ENCODE data around the gene CENPO.

CENPO gene

GRCh38 chr2:24852026-24852425, 58.8 kb downstream of the CENPO start:
- Histone ChIP-seq H3K9me3 (ENCODE audit: control extremely low read depth in 1 of 5, control insufficient read depth in 4 of 5, insufficient read depth in 2 of 5, low read depth in 1 of 5, low read length in 4 of 5) (peaks cover 0 to 18% (median 3%) of the 10 kb centered on the region in 5 experiments), H3K4me1 (ENCODE audit: control extremely low read depth in 1 of 4, control insufficient read depth in 4 of 4, insufficient read depth in 4 of 4, low read length in 3 of 4) (no peaks in the 10 kb centered on the region), H3K27ac (ENCODE audit: insufficient read depth in 1 of 2, low read depth in 1 of 2, low read length in 2 of 2, poor library complexity in 1 of 2, severe bottlenecking in 2 of 2) (no peak overlapping the region), H3K36me3 (ENCODE audit: control insufficient read depth in 4 of 4, insufficient read depth in 4 of 4, low read length in 3 of 4) (peaks cover 0 to 48% (median 22%) of the 10 kb centered on the region in 4 experiments), H3K4me3 (ENCODE audit: control insufficient read depth in 1 of 7, extremely low read depth in 1 of 7, insufficient read depth in 4 of 7, low read depth in 2 of 7, low read length in 6 of 7) (no peak overlapping the region), H3K27me3 (replicated peaks in 2 of 5; ENCODE audit: control insufficient read depth in 4 of 5, insufficient read depth in 5 of 5, low read length in 4 of 5) (no peaks in the 10 kb centered on the region)
- ChIA-PET CTCF (no interaction called here), POLR2A (no interaction called here)
- 98% methylated on average over 12 of the region's 13 CpGs for WGBS (ENCODE audit: insufficient coverage)
- no peak for DNase-seq

- H3K9me3 ChIP-seq (ENCODE audit: control extremely low read depth in 1 of 5, control insufficient read depth in 4 of 5, insufficient read depth in 2 of 5, low read depth in 1 of 5, low read length in 4 of 5), result peaks cover 0 to 13% (median 3%) of the 10 kb centered on the region in 5 experiments
- no peaks in the 10 kb centered on the region for H3K4me1 ChIP-seq (ENCODE audit: control extremely low read depth in 1 of 4, control insufficient read depth in 4 of 4, insufficient read depth in 4 of 4, low read length in 3 of 4)
- no peak for DNase-seq
- H3K4me3 ChIP-seq (ENCODE audit: control insufficient read depth in 1 of 7, extremely low read depth in 1 of 7, insufficient read depth in 4 of 7, low read depth in 2 of 7, low read length in 6 of 7), result no peak overlapping the region
- H3K27me3 ChIP-seq (replicated peaks in 2 of 5; ENCODE audit: control insufficient read depth in 4 of 5, insufficient read depth in 5 of 5, low read length in 4 of 5), result no peaks in the 10 kb centered on the region
- peaks cover 0 to 48% (median 22%) of the 10 kb centered on the region in 4 experiments for H3K36me3 ChIP-seq (ENCODE audit: control insufficient read depth in 4 of 4, insufficient read depth in 4 of 4, low read length in 3 of 4)
- no peak overlapping the region for H3K27ac ChIP-seq (ENCODE audit: insufficient read depth in 1 of 2, low read depth in 1 of 2, low read length in 2 of 2, poor library complexity in 1 of 2, severe bottlenecking in 2 of 2)
- POLR2A ChIA-PET, result interaction anchor here (0.9 kb wide), 1 partner anchor 61 kb away, joined by 4 read pairs; no protein-coding TSS in a partner anchor
- 98% methylated on average over 16 of the region's 23 CpGs for WGBS (ENCODE audit: insufficient coverage)
- CTCF ChIA-PET, result no interaction called here
Measured at GRCh38 chr2:24852431-24853020, 59.3 kb downstream of the CENPO start.

- DNase-seq, result no peak
- ChIA-PET CTCF (no interaction called here), POLR2A (interaction anchor here (0.9 kb wide), 1 partner anchor 61 kb away, joined by 4 read pairs; no protein-coding TSS in a partner anchor)
- Histone ChIP-seq H3K4me1 (ENCODE audit: control extremely low read depth in 1 of 4, control insufficient read depth in 4 of 4, insufficient read depth in 4 of 4, low read length in 3 of 4) (no peaks in the 10 kb centered on the region), H3K9me3 (ENCODE audit: control extremely low read depth in 1 of 5, control insufficient read depth in 4 of 5, insufficient read depth in 2 of 5, low read depth in 1 of 5, low read length in 4 of 5) (peaks cover 0 to 10% (median 3%) of the 10 kb centered on the region in 5 experiments), H3K4me3 (ENCODE audit: control insufficient read depth in 1 of 7, extremely low read depth in 1 of 7, insufficient read depth in 4 of 7, low read depth in 2 of 7, low read length in 6 of 7) (no peak overlapping the region), H3K27me3 (replicated peaks in 2 of 5; ENCODE audit: control insufficient read depth in 4 of 5, insufficient read depth in 5 of 5, low read length in 4 of 5) (no peaks in the 10 kb centered on the region), H3K27ac (ENCODE audit: insufficient read depth in 1 of 2, low read depth in 1 of 2, low read length in 2 of 2, poor library complexity in 1 of 2, severe bottlenecking in 2 of 2) (no peak overlapping the region), H3K36me3 (ENCODE audit: control insufficient read depth in 4 of 4, insufficient read depth in 4 of 4, low read length in 3 of 4) (peaks cover 0 to 49% (median 22%) of the 10 kb centered on the region in 4 experiments)
- 97% methylated on average over 8 of the region's 9 CpGs for WGBS (ENCODE audit: insufficient coverage)
Measured at GRCh38 chr2:24853046-24853445, 59.8 kb downstream of the CENPO start.

GRCh38 chr2:24853996-24854395, 60.8 kb downstream of the CENPO start:
- ChIA-PET POLR2A (no interaction called here), CTCF (no interaction called here)
- peaks cover 0 to 53% (median 20%) of the 10 kb centered on the region in 4 experiments for H3K36me3 ChIP-seq (ENCODE audit: control insufficient read depth in 4 of 4, insufficient read depth in 4 of 4, low read length in 3 of 4)
- H3K9me3 ChIP-seq (ENCODE audit: control extremely low read depth in 1 of 5, control insufficient read depth in 4 of 5, insufficient read depth in 2 of 5, low read depth in 1 of 5, low read length in 4 of 5), result peaks cover 0 to 5% (median 0%) of the 10 kb centered on the region in 5 experiments
- no peak for DNase-seq
- no peaks in the 10 kb centered on the region for H3K4me1 ChIP-seq (ENCODE audit: control extremely low read depth in 1 of 4, control insufficient read depth in 4 of 4, insufficient read depth in 4 of 4, low read length in 3 of 4)
- H3K27ac ChIP-seq (ENCODE audit: insufficient read depth in 1 of 2, low read depth in 1 of 2, low read length in 2 of 2, poor library complexity in 1 of 2, severe bottlenecking in 2 of 2), result no peak overlapping the region
- H3K27me3 ChIP-seq (replicated peaks in 2 of 5; ENCODE audit: control insufficient read depth in 4 of 5, insufficient read depth in 5 of 5, low read length in 4 of 5), result no peaks in the 10 kb centered on the region
- no peak overlapping the region for H3K4me3 ChIP-seq (ENCODE audit: control insufficient read depth in 1 of 7, extremely low read depth in 1 of 7, insufficient read depth in 4 of 7, low read depth in 2 of 7, low read length in 6 of 7)
- 100% methylated on average over 3 of the region's 3 CpGs for WGBS (ENCODE audit: insufficient coverage)

GRCh38 chr2:24855022-24855622, 61.9 kb downstream of the CENPO start:
- H3K4me3 ChIP-seq (ENCODE audit: control insufficient read depth in 1 of 7, extremely low read depth in 1 of 7, insufficient read depth in 4 of 7, low read depth in 2 of 7, low read length in 6 of 7), result no peak overlapping the region
- peaks cover 0 to 5% (median 0%) of the 10 kb centered on the region in 5 experiments for H3K9me3 ChIP-seq (ENCODE audit: control extremely low read depth in 1 of 5, control insufficient read depth in 4 of 5, insufficient read depth in 2 of 5, low read depth in 1 of 5, low read length in 4 of 5)
- H3K27me3 ChIP-seq (replicated peaks in 2 of 5; ENCODE audit: control insufficient read depth in 4 of 5, insufficient read depth in 5 of 5, low read length in 4 of 5), result no peaks in the 10 kb centered on the region
- peaks cover 0 to 6% (median 2%) of the 10 kb centered on the region in 4 experiments for H3K4me1 ChIP-seq (ENCODE audit: control extremely low read depth in 1 of 4, control insufficient read depth in 4 of 4, insufficient read depth in 4 of 4, low read length in 3 of 4)
- WGBS (ENCODE audit: insufficient coverage), result 83% methylated on average over 1 of the region's 8 CpGs
- no peak for DNase-seq
- POLR2A ChIA-PET, result no interaction called here
- peaks cover 0 to 46% (median 19%) of the 10 kb centered on the region in 4 experiments for H3K36me3 ChIP-seq (ENCODE audit: control insufficient read depth in 4 of 4, insufficient read depth in 4 of 4, low read length in 3 of 4)
- CTCF ChIA-PET, result interaction anchor here (1.1 kb wide), 1 partner anchor 27 kb away, joined by 3 read pairs; no protein-coding TSS in a partner anchor
- H3K27ac ChIP-seq (ENCODE audit: insufficient read depth in 1 of 2, low read depth in 1 of 2, low read length in 2 of 2, poor library complexity in 1 of 2, severe bottlenecking in 2 of 2), result no peak overlapping the region

GRCh38 chr2:24855726-24856125, 62.5 kb downstream of the CENPO start:
- CTCF ChIA-PET, result interaction anchor here (1.1 kb wide), 1 partner anchor 28 kb away, joined by 3 read pairs; no protein-coding TSS in a partner anchor
- peaks cover 0 to 5% (median 0%) of the 10 kb centered on the region in 5 experiments for H3K9me3 ChIP-seq (ENCODE audit: control extremely low read depth in 1 of 5, control insufficient read depth in 4 of 5, insufficient read depth in 2 of 5, low read depth in 1 of 5, low read length in 4 of 5)
- no peak overlapping the region for H3K4me3 ChIP-seq (ENCODE audit: control insufficient read depth in 1 of 7, extremely low read depth in 1 of 7, insufficient read depth in 4 of 7, low read depth in 2 of 7, low read length in 6 of 7)
- 100% methylated on average over 3 of the region's 4 CpGs for WGBS (ENCODE audit: insufficient coverage)
- no peaks in the 10 kb centered on the region for H3K27me3 ChIP-seq (replicated peaks in 2 of 5; ENCODE audit: control insufficient read depth in 4 of 5, insufficient read depth in 5 of 5, low read length in 4 of 5)
- POLR2A ChIA-PET, result no interaction called here
- H3K27ac ChIP-seq (ENCODE audit: insufficient read depth in 1 of 2, low read depth in 1 of 2, low read length in 2 of 2, poor library complexity in 1 of 2, severe bottlenecking in 2 of 2), result no peak overlapping the region
- peaks cover 0 to 12% (median 2%) of the 10 kb centered on the region in 4 experiments for H3K4me1 ChIP-seq (ENCODE audit: control extremely low read depth in 1 of 4, control insufficient read depth in 4 of 4, insufficient read depth in 4 of 4, low read length in 3 of 4)
- H3K36me3 ChIP-seq (ENCODE audit: control insufficient read depth in 4 of 4, insufficient read depth in 4 of 4, low read length in 3 of 4), result peaks cover 0 to 50% (median 18%) of the 10 kb centered on the region in 4 experiments
- DNase-seq, result no peak

- ChIA-PET POLR2A (no interaction called here), CTCF (no interaction called here)
- no peak for DNase-seq
- Histone ChIP-seq H3K4me1 (ENCODE audit: control extremely low read depth in 1 of 4, control insufficient read depth in 4 of 4, insufficient read depth in 4 of 4, low read length in 3 of 4) (peaks cover 0 to 12% (median 2%) of the 10 kb centered on the region in 4 experiments), H3K9me3 (ENCODE audit: control extremely low read depth in 1 of 5, control insufficient read depth in 4 of 5, insufficient read depth in 2 of 5, low read depth in 1 of 5, low read length in 4 of 5) (peaks cover 0 to 5% (median 0%) of the 10 kb centered on the region in 5 experiments), H3K27me3 (replicated peaks in 2 of 5; ENCODE audit: control insufficient read depth in 4 of 5, insufficient read depth in 5 of 5, low read length in 4 of 5) (no peaks in the 10 kb centered on the region), H3K36me3 (ENCODE audit: control insufficient read depth in 4 of 4, insufficient read depth in 4 of 4, low read length in 3 of 4) (peaks cover 0 to 47% (median 15%) of the 10 kb centered on the region in 4 experiments), H3K27ac (ENCODE audit: insufficient read depth in 1 of 2, low read depth in 1 of 2, low read length in 2 of 2, poor library complexity in 1 of 2, severe bottlenecking in 2 of 2) (no peak overlapping the region), H3K4me3 (ENCODE audit: control insufficient read depth in 1 of 7, extremely low read depth in 1 of 7, insufficient read depth in 4 of 7, low read depth in 2 of 7, low read length in 6 of 7) (no peak overlapping the region)
- 94% methylated on average over 4 of the region's 5 CpGs for WGBS (ENCODE audit: insufficient coverage)
Measured at GRCh38 chr2:24856791-24857211, 63.6 kb downstream of the CENPO start.

Measured in common myeloid progenitor, CD34-positive (primary cell).